HG02623 (cell line): Measurements from ENCODE around the gene WDR18.

ENCODE experiments used
- ATAC-seq: cut with Tn5 transposase; IDR thresholded peaks from one replicate; pipeline ENCODE4 v1.9.1; 2021; ENCODE audit warnings: moderate library complexity; ENCODE audit not compliant: unreplicated experiment

Gene WDR18

GRCh38 chr19:1040476-1041271 is 56.5 kb downstream of the WDR18 start:
- ATAC-seq, result peak; percentile 50

GRCh38 chr19:1041272-1041834 is 57.2 kb downstream of the WDR18 start:
- ATAC-seq, result no peak

- ATAC-seq, result no peak
Measured at GRCh38 chr19:1041835-1042685, 57.9 kb downstream of the WDR18 start.

GRCh38 chr19:1042689-1043511 is 58.8 kb downstream of the WDR18 start:
- no peak for ATAC-seq
